ENCODE data around the gene EDDM13.
A peak's percentile ranks its signal among the peaks of the same experiment; 100 is the strongest.

- TF ChIP-seq CREB1 (IDR thresholded peaks at IDR 0.05) (no peak), EZH2 (IDR thresholded peaks at IDR 0.05; ENCODE audit: low read depth, low read length, severe bottlenecking) (no peak), EP300 (IDR thresholded peaks at IDR 0.05; ENCODE audit: borderline replicate concordance in 1 of 2, low read depth in 2 of 2, low read length in 2 of 2) (no peak), MAX (IDR thresholded peaks at IDR 0.05) (peak; percentile 45), RBBP5 (IDR thresholded peaks at IDR 0.05; ENCODE audit: borderline replicate concordance, low read depth, low read length) (no peak)
These were observed 42.7 kb downstream of the EDDM13 start for GRCh38 chr19:56315077-56315828.
